Hematopoietic multipotent progenitor cell treated with erythropoietin and hydrocortisone succinate and interleukin-3 and kit ligand, for 8 days (in vitro differentiated cells): ENCODE measurements around the gene HLA-DOB.
A peak's percentile ranks its signal among the peaks of the same experiment; 100 is the strongest.
"Not testable (repeated sequence)": the region's sequence is repeated elsewhere in the genome, so short reads cannot be mapped to it uniquely, and the experiment has no call there.

Experiments used
- DNase-seq: peaks from one replicate; pipeline ENCODE4 v3.0.0-alpha.2; 2015

HLA-DOB gene

GRCh38 chr6:32807020-32807580, 9.7 kb downstream of the HLA-DOB start:
- DNase-seq = no peak

DNA sequence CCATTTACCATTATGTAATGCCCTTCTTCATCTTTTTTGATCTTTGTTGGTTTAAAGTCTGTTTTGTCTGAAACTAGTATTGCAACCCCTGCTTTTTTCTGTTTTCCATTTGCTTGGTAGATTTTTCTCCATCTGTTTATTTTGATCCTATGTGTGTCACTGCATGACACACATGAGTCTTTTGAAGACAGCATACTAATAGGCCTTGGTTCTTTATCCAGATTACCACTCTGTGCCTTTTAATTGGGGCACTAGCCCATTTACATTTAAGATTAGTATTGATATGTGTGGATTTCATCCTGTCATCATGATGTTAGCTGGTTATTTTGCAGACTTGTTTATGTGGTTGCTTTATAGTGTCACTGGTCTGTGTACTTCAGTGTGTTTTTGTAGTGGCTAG, 11.4 kb downstream of the HLA-DOB start:
- not testable (repeated sequence) for DNase-seq

DNA sequence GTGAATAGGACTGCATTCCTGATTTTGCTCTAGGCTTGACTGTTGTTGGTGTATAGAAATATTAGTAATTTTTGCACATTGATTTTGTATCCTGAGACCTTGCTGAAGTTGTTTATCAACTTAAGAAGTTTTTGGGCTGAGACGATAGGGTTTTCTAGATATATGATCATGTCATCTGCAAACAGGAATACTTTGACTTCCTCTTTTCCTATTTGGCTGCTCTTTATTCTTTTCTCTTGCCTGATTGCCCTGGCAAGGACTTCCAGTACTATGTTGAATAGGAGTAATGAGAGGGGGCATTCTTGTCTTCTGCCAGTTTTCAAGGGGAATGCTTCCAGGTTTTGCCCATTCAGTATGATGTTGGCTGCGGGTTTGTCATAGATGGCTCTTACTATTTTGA, 13.4 kb downstream of the HLA-DOB start:
- DNase-seq = no peak

DNA sequence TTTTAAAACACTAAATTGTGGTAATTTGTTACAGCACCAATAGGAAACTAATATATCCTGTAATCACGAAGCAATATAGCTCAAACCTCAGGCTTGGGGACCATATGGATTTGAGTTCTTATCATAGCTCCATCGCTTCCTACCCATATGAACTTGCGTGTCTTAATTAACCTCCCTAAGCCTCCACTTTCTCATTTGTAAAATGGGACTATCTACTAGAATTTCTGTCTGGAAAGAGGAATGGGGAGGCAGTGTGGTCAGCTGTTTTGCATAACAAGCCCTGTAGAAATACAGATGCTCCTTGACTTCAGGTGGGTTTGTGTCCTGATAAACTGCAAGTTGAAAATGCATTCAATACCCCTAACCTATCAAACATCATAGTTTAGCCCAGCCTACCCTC, 17.1 kb downstream of the HLA-DOB start:
- DNase-seq = no peak

DNA sequence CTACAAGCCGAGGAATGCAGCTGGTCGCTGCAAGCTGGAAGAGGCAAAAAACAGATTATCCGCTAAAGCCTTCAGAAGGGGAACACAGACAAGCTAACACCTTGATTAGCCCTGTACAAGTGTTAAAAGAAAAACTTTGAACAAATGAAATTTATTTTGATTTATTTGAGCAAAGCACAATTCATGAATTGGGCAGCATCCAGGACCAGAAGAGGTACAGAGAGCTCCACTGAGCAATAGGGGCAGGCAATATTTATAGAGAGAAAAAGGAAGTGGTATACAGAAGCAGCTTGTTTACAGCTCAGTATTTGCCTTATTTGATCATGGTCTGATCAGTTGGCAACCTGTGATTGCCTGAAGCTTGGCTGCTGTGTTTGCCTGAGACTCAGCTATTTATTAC, 17.6 kb downstream of the HLA-DOB start:
- no peak for DNase-seq

GRCh38 chr6:32796848-32797776, 19.7 kb downstream of the HLA-DOB start:
- peak; percentile 66 for DNase-seq

- DNase-seq = peak; percentile 3
Measured at GRCh38 chr6:32794510-32794909, 22.3 kb downstream of the HLA-DOB start.

DNA sequence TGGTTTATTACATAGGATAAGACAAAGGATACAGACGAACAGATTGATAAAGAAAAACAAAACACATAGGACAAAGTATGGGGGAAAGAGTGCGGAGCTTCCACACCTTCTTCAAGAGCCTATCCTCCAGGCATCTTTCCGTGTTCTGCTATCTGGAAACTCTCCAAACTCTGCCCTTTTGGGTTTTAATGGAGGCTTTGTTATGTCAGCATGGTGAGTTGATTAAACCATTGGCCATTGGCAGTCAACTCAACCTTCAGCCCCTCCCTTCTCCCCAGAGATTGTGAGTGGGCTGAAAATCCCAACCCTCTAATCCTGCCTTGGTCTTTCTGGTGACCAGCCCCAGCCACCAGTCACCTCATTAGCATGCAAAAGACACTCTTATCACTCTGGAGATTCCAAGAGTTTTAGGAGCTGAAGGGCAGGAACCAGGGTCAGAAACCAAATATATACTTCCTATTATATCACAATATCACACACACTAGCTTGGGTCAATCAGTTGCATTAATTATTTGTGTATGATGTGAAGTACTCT, 23.8 kb downstream of the HLA-DOB start:
- no peak for DNase-seq

DNA sequence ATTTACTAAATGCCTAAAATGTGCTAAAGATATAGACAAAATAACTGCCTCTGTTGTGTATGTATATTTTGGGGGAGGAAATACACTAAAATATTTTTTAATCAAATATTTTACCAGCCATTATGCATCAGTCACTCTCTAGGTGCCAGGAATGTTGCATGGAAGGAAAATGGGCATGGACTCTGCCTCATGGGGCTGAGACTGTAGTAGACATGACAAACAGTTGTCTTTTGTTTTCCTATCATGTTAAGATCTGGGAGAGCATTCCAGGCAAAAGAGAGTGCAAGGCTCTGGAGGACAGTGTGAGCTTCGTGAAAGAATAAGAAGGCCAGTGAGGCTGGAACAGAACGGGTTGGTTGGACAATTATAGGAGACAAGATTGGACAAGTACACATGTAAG, 26.5 kb downstream of the HLA-DOB start:
- no peak for DNase-seq

GRCh38 chr6:32785781-32786533, 30.8 kb downstream of the HLA-DOB start:
- peak; percentile 60 for DNase-seq

DNA sequence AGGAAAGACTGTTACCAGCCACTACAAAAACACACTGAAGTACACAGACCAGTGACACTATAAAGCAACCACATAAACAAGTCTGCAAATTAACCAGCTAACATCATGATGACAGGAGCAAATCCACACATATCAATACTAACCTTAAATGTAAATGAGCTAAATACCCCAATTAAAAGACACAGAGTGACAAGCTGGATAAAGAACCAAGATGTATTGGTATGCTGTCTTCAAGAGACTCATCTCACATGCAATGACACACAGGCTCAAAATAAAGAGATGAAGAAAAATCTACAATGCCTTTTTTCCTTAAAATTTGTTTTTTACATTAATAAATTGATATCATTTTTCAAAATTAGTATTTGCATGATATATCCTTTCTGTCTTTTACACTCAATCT, 33.9 kb downstream of the HLA-DOB start:
- not testable (repeated sequence) for DNase-seq

GRCh38 chr6:32779036-32779435, 37.8 kb downstream of the HLA-DOB start:
- no peak for DNase-seq

- no peak for DNase-seq
Measured at GRCh38 chr6:32775071-32775470, 41.7 kb downstream of the HLA-DOB start.

DNA sequence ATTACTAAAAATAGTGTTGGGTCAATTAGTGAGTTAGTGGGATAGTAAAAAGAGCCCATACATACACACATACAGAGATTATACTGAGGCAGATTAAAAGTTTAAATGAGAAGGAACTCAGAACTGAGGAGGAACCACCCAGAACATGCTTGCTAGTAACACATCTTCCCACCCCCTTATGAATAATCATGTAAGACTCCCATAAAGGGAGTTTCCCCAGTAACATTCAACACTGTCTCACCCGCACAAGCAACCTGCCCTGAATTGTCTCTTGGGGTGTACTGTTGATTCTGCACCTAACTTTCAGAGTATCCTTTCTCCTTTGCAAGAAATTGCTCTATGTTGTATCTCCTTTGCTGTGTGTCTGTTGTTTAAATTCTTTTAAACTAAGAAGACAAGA, 42.4 kb downstream of the HLA-DOB start:
- no peak for DNase-seq

GRCh38 chr6:32772656-32773055, 44.1 kb downstream of the HLA-DOB start:
- no peak for DNase-seq

GRCh38 chr6:32764048-32764447, 52.8 kb downstream of the HLA-DOB start:
- no peak for DNase-seq

DNA sequence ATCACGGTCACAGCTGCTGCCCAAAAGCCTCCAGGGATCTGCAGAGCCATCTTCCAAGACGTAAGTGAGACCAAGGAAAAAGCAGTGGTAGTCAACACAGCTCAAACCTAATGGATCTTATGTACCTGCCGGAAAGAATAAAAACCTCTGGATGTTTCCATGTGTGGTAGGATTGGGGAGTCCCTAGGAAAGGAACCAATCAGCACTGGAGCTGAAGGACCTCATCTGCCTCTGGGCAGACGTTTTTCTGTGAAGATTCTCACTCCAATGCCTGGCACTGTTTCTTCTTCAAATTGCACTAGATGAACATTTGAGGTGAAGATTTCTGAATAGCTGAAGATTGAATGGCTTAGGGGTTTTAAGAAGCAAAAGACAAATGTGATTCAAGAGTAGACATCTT, 53.4 kb downstream of the HLA-DOB start, which contains the start of gene HLA-DQB2:
TSS of gene HLA-DQB2 (minus strand) at position 112 of the 400 bp plus-strand sequence. CDS start at position 50, 62 bp downstream.
- no peak for DNase-seq
